ENCODE measurements around the gene COL5A1.
"Not testable (repeated sequence)": the region's sequence is repeated elsewhere in the genome, so short reads cannot be mapped to it uniquely, and the experiment has no call there.

The COL5A1 gene

GRCh38 chr9:134684375-134684723 lies 42.7 kb downstream of the COL5A1 start:
- no peak overlapping the region for H2BK5ac ChIP-seq (ENCODE audit: low read depth, low read length, poor library complexity, severe bottlenecking)
- no peaks in the 10 kb centered on the region for H3K27me3 ChIP-seq (ENCODE audit: control insufficient read depth in 1 of 2, insufficient read depth in 1 of 2, low read length in 2 of 2)
- no peak overlapping the region for H3K23ac ChIP-seq (ENCODE audit: low read length in 2 of 2)
- no peak overlapping the region for H2AK5ac ChIP-seq (ENCODE audit: low read length, severe bottlenecking)
- no peak overlapping the region for H4K91ac ChIP-seq (ENCODE audit: low read length)
- WGBS, result 81% methylated on average over 3 of the region's 3 CpGs
- no peak overlapping the region for H3K18ac ChIP-seq (ENCODE audit: low read depth in 1 of 2, low read length in 2 of 2)
- no peak overlapping the region for H3K14ac ChIP-seq (ENCODE audit: low read length in 2 of 2)
- H3K9me3 ChIP-seq (ENCODE audit: control insufficient read depth, low read length), result no peaks in the 10 kb centered on the region
- peaks cover 53% of the 10 kb centered on the region for H3K79me1 ChIP-seq (replicated peaks; ENCODE audit: low read length, poor library complexity, severe bottlenecking)
- no peak overlapping the region for H3K9ac ChIP-seq (ENCODE audit: low read length)
- H3K4me2 ChIP-seq (ENCODE audit: low read length, poor library complexity, severe bottlenecking), result no peak overlapping the region
- no peak overlapping the region for H3K4me3 ChIP-seq (ENCODE audit: insufficient read depth in 1 of 2, low read depth in 1 of 2, low read length in 2 of 2)
- H3K27ac ChIP-seq (ENCODE audit: low read length, poor library complexity, severe bottlenecking), result no peak overlapping the region
- H2BK12ac ChIP-seq (ENCODE audit: low read length in 2 of 2), result no peak overlapping the region
- H2AFZ ChIP-seq (ENCODE audit: low read depth, low read length), result no peak overlapping the region
- peaks cover 40% of the 10 kb centered on the region for H3K4me1 ChIP-seq (ENCODE audit: control insufficient read depth, insufficient read depth, low read depth, low read length)
- H3K4ac ChIP-seq (ENCODE audit: low read depth in 1 of 2, low read length in 2 of 2), result no peak overlapping the region
- H2BK120ac ChIP-seq (ENCODE audit: low read depth, low read length), result no peak overlapping the region
- no peak for DNase-seq
- no peak overlapping the region for H2BK15ac ChIP-seq (ENCODE audit: low read depth, poor library complexity, severe bottlenecking)
- H4K8ac ChIP-seq (ENCODE audit: low read length), result no peak overlapping the region
- peaks cover 19 to 40% of the 10 kb centered on the region in 2 experiments for H3K36me3 ChIP-seq (ENCODE audit: control insufficient read depth in 1 of 2, insufficient read depth in 2 of 2, low read depth in 1 of 2, low read length in 2 of 2)

GRCh38 chr9:134684941-134685340 lies 43.3 kb downstream of the COL5A1 start:
- not testable (repeated sequence) for H3K9me3 ChIP-seq (ENCODE audit: control insufficient read depth, low read length); H2BK5ac ChIP-seq (ENCODE audit: low read depth, low read length, poor library complexity, severe bottlenecking); DNase-seq; H4K91ac ChIP-seq (ENCODE audit: low read length); H2BK15ac ChIP-seq (ENCODE audit: low read depth, poor library complexity, severe bottlenecking); H3K18ac ChIP-seq (ENCODE audit: low read depth in 1 of 2, low read length in 2 of 2); H2BK120ac ChIP-seq (ENCODE audit: low read depth, low read length); H3K4me3 ChIP-seq (ENCODE audit: insufficient read depth in 1 of 2, low read depth in 1 of 2, low read length in 2 of 2); H3K4me2 ChIP-seq (ENCODE audit: low read length, poor library complexity, severe bottlenecking); H2AFZ ChIP-seq (ENCODE audit: low read depth, low read length); H2AK5ac ChIP-seq (ENCODE audit: low read length, severe bottlenecking); H3K27ac ChIP-seq (ENCODE audit: low read length, poor library complexity, severe bottlenecking); H3K4ac ChIP-seq (ENCODE audit: low read depth in 1 of 2, low read length in 2 of 2); H3K23ac ChIP-seq (ENCODE audit: low read length in 2 of 2); H3K14ac ChIP-seq (ENCODE audit: low read length in 2 of 2); H3K27me3 ChIP-seq (ENCODE audit: control insufficient read depth in 1 of 2, insufficient read depth in 1 of 2, low read length in 2 of 2); H4K8ac ChIP-seq (ENCODE audit: low read length); H2BK12ac ChIP-seq (ENCODE audit: low read length in 2 of 2); H3K9ac ChIP-seq (ENCODE audit: low read length)
- H3K79me1 ChIP-seq (replicated peaks; ENCODE audit: low read length, poor library complexity, severe bottlenecking), result peaks cover 57% of the 10 kb centered on the region
- peaks cover 19 to 46% of the 10 kb centered on the region in 2 experiments for H3K36me3 ChIP-seq (ENCODE audit: control insufficient read depth in 1 of 2, insufficient read depth in 2 of 2, low read depth in 1 of 2, low read length in 2 of 2)
- H3K4me1 ChIP-seq (ENCODE audit: control insufficient read depth, insufficient read depth, low read depth, low read length), result peaks cover 39% of the 10 kb centered on the region

- 98% methylated on average over 3 of the region's 3 CpGs for WGBS
- no peak overlapping the region for H2AK5ac ChIP-seq (ENCODE audit: low read length, severe bottlenecking)
- no peak overlapping the region for H2BK5ac ChIP-seq (ENCODE audit: low read depth, low read length, poor library complexity, severe bottlenecking)
- DNase-seq, result no peak
- no peaks in the 10 kb centered on the region for H3K27me3 ChIP-seq (ENCODE audit: control insufficient read depth in 1 of 2, insufficient read depth in 1 of 2, low read length in 2 of 2)
- H3K4me1 ChIP-seq (ENCODE audit: control insufficient read depth, insufficient read depth, low read depth, low read length), result peaks cover 36% of the 10 kb centered on the region
- no peak overlapping the region for H3K9ac ChIP-seq (ENCODE audit: low read length)
- H3K4me3 ChIP-seq (ENCODE audit: insufficient read depth in 1 of 2, low read depth in 1 of 2, low read length in 2 of 2), result no peak overlapping the region
- H3K27ac ChIP-seq (ENCODE audit: low read length, poor library complexity, severe bottlenecking), result no peak overlapping the region
- H3K9me3 ChIP-seq (ENCODE audit: control insufficient read depth, low read length), result no peaks in the 10 kb centered on the region
- H2BK120ac ChIP-seq (ENCODE audit: low read depth, low read length), result no peak overlapping the region
- H3K79me1 ChIP-seq (replicated peaks; ENCODE audit: low read length, poor library complexity, severe bottlenecking), result peaks cover 60% of the 10 kb centered on the region
- no peak overlapping the region for H3K18ac ChIP-seq (ENCODE audit: low read depth in 1 of 2, low read length in 2 of 2)
- H4K8ac ChIP-seq (ENCODE audit: low read length), result no peak overlapping the region
- no peak overlapping the region for H2AFZ ChIP-seq (ENCODE audit: low read depth, low read length)
- no peak overlapping the region for H2BK12ac ChIP-seq (ENCODE audit: low read length in 2 of 2)
- no peak overlapping the region for H3K4me2 ChIP-seq (ENCODE audit: low read length, poor library complexity, severe bottlenecking)
- H4K91ac ChIP-seq (ENCODE audit: low read length), result no peak overlapping the region
- H3K14ac ChIP-seq (ENCODE audit: low read length in 2 of 2), result no peak overlapping the region
- no peak overlapping the region for H3K4ac ChIP-seq (ENCODE audit: low read depth in 1 of 2, low read length in 2 of 2)
- H3K23ac ChIP-seq (ENCODE audit: low read length in 2 of 2), result no peak overlapping the region
- peaks cover 20 to 54% of the 10 kb centered on the region in 2 experiments for H3K36me3 ChIP-seq (ENCODE audit: control insufficient read depth in 1 of 2, insufficient read depth in 2 of 2, low read depth in 1 of 2, low read length in 2 of 2)
- H2BK15ac ChIP-seq (ENCODE audit: low read depth, poor library complexity, severe bottlenecking), result no peak overlapping the region
Observed at GRCh38 chr9:134685784-134686183, 44.2 kb downstream of the COL5A1 start.

GRCh38 chr9:134686896-134687295 lies 45.3 kb downstream of the COL5A1 start:
- WGBS, result 87% methylated on average over 9 of the region's 9 CpGs
- Histone ChIP-seq H3K36me3 (ENCODE audit: control insufficient read depth in 1 of 2, insufficient read depth in 2 of 2, low read depth in 1 of 2, low read length in 2 of 2) (peaks cover 31 to 65% of the 10 kb centered on the region in 2 experiments), H3K9me3 (ENCODE audit: control insufficient read depth, low read length) (no peaks in the 10 kb centered on the region), H3K27ac (ENCODE audit: low read length, poor library complexity, severe bottlenecking) (no peak overlapping the region), H2BK12ac (ENCODE audit: low read length in 2 of 2) (no peak overlapping the region), H2BK15ac (ENCODE audit: low read depth, poor library complexity, severe bottlenecking) (no peak overlapping the region), H4K8ac (ENCODE audit: low read length) (no peak overlapping the region), H3K4me1 (ENCODE audit: control insufficient read depth, insufficient read depth, low read depth, low read length) (peaks cover 27% of the 10 kb centered on the region), H3K27me3 (ENCODE audit: control insufficient read depth in 1 of 2, insufficient read depth in 1 of 2, low read length in 2 of 2) (no peaks in the 10 kb centered on the region), H3K9ac (ENCODE audit: low read length) (no peak overlapping the region), H2BK5ac (ENCODE audit: low read depth, low read length, poor library complexity, severe bottlenecking) (no peak overlapping the region), H3K14ac (ENCODE audit: low read length in 2 of 2) (peak overlapping the region in 1 of 2 experiments; percentile 30), H4K91ac (ENCODE audit: low read length) (peak overlapping the region; percentile 46), H3K4me3 (ENCODE audit: insufficient read depth in 1 of 2, low read depth in 1 of 2, low read length in 2 of 2) (no peak overlapping the region), H3K4me2 (ENCODE audit: low read length, poor library complexity, severe bottlenecking) (no peak overlapping the region), H2AK5ac (ENCODE audit: low read length, severe bottlenecking) (no peak overlapping the region), H2BK120ac (ENCODE audit: low read depth, low read length) (no peak overlapping the region), H3K23ac (ENCODE audit: low read length in 2 of 2) (no peak overlapping the region), H2AFZ (ENCODE audit: low read depth, low read length) (no peak overlapping the region), H3K4ac (ENCODE audit: low read depth in 1 of 2, low read length in 2 of 2) (no peak overlapping the region), H3K18ac (ENCODE audit: low read depth in 1 of 2, low read length in 2 of 2) (no peak overlapping the region), H3K79me1 (replicated peaks; ENCODE audit: low read length, poor library complexity, severe bottlenecking) (peaks cover 66% of the 10 kb centered on the region)
- no peak for DNase-seq

All from mesenchymal stem cell (in vitro differentiated cells and primary cell).